Measurements from ENCODE around the gene LRP5. TPM values are rescaled to one million over a fixed set of nuclear protein-coding genes. Genes with fewer than 3 reads are reported as not detected.

The LRP5 gene
- total RNA-seq, 2 experiments from 2014 or later, result 10.5 to 15.3 TPM

DNA sequence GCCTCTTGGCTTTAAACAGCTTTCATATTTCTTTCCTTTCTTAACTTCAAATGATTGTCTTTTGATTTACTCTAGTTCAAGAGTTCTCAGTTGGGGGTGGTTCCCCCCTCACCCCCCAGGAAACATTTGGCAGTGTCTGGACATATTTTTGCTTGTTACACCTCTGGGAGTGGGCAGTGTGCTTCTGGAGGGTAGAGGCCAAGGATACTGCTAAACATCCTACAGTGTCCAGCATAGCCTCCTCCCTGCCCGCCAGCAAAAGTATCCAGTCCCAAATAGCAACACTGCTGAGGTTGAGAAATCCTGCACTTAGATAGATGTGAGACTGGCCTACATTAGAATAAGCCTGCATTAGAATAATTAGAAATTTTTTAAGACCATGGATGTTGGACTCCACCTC lies 151.3 kb downstream of the LRP5 start:
- Mint-ChIP-seq H3K4me1 (ENCODE audit: low read depth) (peaks cover 53% of the 10 kb centered on the region), H3K27me3 (no peaks in the 10 kb centered on the region), H3K4me3 (peak overlapping the region; percentile 85), H3K9me3 (no peaks in the 10 kb centered on the region), H3K36me3 (ENCODE audit: low read depth) (peaks cover 34% of the 10 kb centered on the region), H3K27ac (peak overlapping the region; percentile 50)
- ATAC-seq, result no peak
- no peak for DNase-seq
- ChIA-PET POLR2A (interaction anchor here (1.5 kb wide), 2 partner anchors 14 to 166 kb away, joined by 3 read pairs; no protein-coding TSS in a partner anchor), CTCF (no interaction called here)
- TF ChIP-seq, protein P1, sequence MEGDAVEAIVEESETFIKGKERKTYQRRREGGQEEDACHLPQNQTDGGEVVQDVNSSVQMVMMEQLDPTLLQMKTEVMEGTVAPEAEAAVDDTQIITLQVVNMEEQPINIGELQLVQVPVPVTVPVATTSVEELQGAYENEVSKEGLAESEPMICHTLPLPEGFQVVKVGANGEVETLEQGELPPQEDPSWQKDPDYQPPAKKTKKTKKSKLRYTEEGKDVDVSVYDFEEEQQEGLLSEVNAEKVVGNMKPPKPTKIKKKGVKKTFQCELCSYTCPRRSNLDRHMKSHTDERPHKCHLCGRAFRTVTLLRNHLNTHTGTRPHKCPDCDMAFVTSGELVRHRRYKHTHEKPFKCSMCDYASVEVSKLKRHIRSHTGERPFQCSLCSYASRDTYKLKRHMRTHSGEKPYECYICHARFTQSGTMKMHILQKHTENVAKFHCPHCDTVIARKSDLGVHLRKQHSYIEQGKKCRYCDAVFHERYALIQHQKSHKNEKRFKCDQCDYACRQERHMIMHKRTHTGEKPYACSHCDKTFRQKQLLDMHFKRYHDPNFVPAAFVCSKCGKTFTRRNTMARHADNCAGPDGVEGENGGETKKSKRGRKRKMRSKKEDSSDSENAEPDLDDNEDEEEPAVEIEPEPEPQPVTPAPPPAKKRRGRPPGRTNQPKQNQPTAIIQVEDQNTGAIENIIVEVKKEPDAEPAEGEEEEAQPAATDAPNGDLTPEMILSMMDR (IDR thresholded peaks at IDR 0.05), result no peak
- intact Hi-C loops (cut with micrococcal nuclease), result no loop called here

DNA sequence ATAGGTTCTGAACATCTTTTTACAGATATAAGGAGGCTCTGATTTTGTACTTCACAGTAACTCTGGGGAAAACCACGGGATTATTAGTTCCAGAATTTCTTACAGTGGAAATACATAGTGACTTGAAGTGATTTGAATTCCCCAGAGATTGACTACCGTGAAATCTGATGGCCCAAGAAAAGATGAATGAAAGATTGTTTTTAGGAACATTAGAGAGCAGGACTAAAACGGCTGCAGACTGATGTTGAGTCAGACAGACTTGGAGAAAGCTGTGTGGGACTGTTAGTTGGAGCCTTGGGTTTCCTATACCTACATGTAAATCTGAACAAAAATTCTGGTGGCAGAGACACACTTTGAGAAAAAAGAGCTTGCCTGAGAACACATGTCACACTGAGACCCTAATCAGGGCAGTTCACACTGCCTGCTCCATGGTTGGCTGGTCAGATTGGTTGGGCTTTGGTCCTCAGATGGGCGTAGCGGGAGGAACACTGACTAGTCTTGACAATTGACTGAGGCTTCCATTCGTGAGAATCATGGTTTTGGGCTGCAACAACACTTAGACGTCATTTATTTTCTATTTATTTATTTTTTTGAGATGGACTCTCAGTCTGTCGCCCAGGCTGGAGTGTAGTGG lies 154.9 kb downstream of the LRP5 start:
- ATAC-seq (no peak), DNase-seq (no peak)
- Mint-ChIP-seq H3K4me1 (ENCODE audit: low read depth) (peaks cover 86% of the 10 kb centered on the region), H3K27me3 (no peaks in the 10 kb centered on the region), H3K27ac (no peak overlapping the region), H3K4me3 (no peak overlapping the region), H3K9me3 (no peaks in the 10 kb centered on the region), H3K36me3 (ENCODE audit: low read depth) (peaks cover 42% of the 10 kb centered on the region)
- intact Hi-C loops (cut with micrococcal nuclease), result no loop called here
- CTCF ChIA-PET, result no interaction called here
- POLR2A ChIA-PET, result interaction anchor here (1.0 kb wide), 1 partner anchor 67 kb away, joined by 3 read pairs; no protein-coding TSS in a partner anchor
- TF ChIP-seq, protein P1 (IDR thresholded peaks at IDR 0.05), result no peak

DNA sequence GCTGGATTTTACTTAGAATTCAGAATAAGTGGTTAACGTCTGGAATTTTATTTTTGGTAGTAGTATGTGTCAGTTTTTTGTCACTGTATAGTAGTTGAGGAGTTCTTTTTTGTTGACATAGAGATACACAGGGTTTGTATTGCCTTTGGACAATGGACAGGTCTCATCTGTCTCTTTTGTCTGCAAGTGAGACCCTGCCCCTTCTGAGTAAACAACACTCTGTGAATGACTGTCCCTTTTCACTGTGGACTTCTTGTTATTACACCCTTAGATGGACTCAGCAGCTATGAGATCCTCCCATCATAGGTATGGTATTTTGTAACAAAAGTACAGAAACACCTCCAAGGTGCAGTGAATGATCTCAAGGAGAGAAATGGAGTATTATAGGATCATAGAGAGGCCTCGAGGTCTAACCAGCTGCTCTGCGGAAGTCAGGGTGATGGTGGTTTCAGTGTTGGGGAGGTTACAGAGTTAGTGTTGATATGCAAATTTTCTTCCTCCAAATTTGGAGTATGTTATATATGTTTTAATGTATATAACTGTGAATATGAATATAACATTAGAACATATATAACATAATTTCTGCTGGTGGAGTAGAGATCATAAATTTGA lies 155.9 kb downstream of the LRP5 start:
- peak overlapping the region; percentile 14 for H3K4me3 Mint-ChIP-seq
- intact Hi-C loops (cut with micrococcal nuclease), result no loop called here
- CTCF ChIA-PET, result no interaction called here
- H3K36me3 Mint-ChIP-seq (ENCODE audit: low read depth), result peaks cover 45% of the 10 kb centered on the region
- ATAC-seq, result peak; percentile 36
- peaks cover 88% of the 10 kb centered on the region for H3K4me1 Mint-ChIP-seq (ENCODE audit: low read depth)
- POLR2A ChIA-PET, result interaction anchor here (0.9 to 1.0 kb wide), 2 partner anchors 42 to 66 kb away, joined by 3 read pairs; no protein-coding TSS in a partner anchor
- peak overlapping the region; percentile 66 for H3K27ac Mint-ChIP-seq
- peak; percentile 48 for DNase-seq
- H3K9me3 Mint-ChIP-seq, result no peaks in the 10 kb centered on the region
- H3K27me3 Mint-ChIP-seq, result no peaks in the 10 kb centered on the region
- TF ChIP-seq, protein P1 (IDR thresholded peaks at IDR 0.05), result no peak

DNA sequence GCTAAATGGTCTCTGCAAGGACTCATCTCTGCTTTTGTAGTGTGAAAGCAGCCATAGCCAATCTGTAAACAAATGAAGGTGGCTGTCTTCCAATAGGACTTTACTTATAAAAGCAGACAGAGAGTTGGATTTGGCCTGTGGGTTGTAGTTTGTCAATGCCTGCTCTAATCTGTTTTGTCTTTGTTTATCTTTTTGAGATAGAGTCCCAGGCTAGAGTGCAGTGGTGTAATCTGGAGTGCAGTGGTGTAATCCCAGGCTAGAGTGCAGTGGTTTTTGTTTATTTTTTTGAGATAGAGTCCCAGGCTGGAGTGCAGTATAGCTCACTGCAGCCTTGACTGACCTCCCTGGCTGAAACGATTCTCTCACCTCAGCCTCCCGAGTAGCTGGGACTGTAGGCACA lies 156.7 kb downstream of the LRP5 start:
- H3K36me3 Mint-ChIP-seq (ENCODE audit: low read depth), result peaks cover 48% of the 10 kb centered on the region
- no peak for DNase-seq
- intact Hi-C loops (cut with micrococcal nuclease), result no loop called here
- CTCF ChIA-PET, result no interaction called here
- no peaks in the 10 kb centered on the region for H3K9me3 Mint-ChIP-seq
- no peak overlapping the region for H3K4me3 Mint-ChIP-seq
- no peaks in the 10 kb centered on the region for H3K27me3 Mint-ChIP-seq
- TF ChIP-seq, protein P1 (IDR thresholded peaks at IDR 0.05), result no peak
- no peak overlapping the region for H3K27ac Mint-ChIP-seq
- peaks cover 87% of the 10 kb centered on the region for H3K4me1 Mint-ChIP-seq (ENCODE audit: low read depth)
- POLR2A ChIA-PET, result no interaction called here
- ATAC-seq, result no peak

DNA sequence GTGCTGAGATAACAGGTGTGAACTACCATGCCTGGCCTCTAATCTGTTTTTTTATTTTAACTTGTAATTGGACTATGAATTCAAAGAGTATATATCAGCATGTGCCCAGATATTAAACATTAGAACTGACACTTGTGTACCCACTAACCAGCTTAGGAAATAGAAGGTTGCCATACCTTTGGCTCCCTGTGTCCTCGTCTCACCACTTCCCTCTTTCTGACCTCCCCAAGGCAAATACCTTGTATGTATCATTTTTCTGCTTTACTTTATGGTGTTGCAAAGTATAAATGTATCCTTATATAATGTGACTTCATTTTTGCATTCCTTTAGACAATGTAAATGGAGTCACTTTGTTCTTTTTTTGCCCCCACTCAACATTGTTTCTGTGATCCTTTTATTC lies 157.3 kb downstream of the LRP5 start:
- Mint-ChIP-seq H3K4me3 (no peak overlapping the region), H3K36me3 (ENCODE audit: low read depth) (peaks cover 47% of the 10 kb centered on the region)
- CTCF ChIA-PET, result no interaction called here

More for the DNA sequence above, 157.3 kb downstream of the LRP5 start:
- Mint-ChIP-seq H3K9me3 (no peaks in the 10 kb centered on the region), H3K27ac (peak overlapping the region; percentile 58), H3K27me3 (no peaks in the 10 kb centered on the region), H3K4me1 (ENCODE audit: low read depth) (peaks cover 86% of the 10 kb centered on the region)
- intact Hi-C loops (cut with micrococcal nuclease), result no loop called here
- TF ChIP-seq, protein P1 (IDR thresholded peaks at IDR 0.05), result no peak
- POLR2A ChIA-PET, result no interaction called here
- DNase-seq (no peak), ATAC-seq (no peak)
